Measurements from ENCODE around the gene LRMDA. TPM values are rescaled to one million over a fixed set of nuclear protein-coding genes. Genes with fewer than 3 reads are reported as not detected.

Gene LRMDA
- total and polyA plus RNA-seq, 2 of the 13 experiments (the other 11 are each of a cell fraction or from before 2014, with no cell fraction given): 13.4 to 22.0 TPM

GRCh38 chr10:76036111-76036940, 604.9 kb downstream of the LRMDA start (continued):
- TF ChIP-seq ZBTB38 (CRISPR knock-in tag; IDR thresholded peaks at IDR 0.05): peak; percentile 96
- TF ChIP-seq CAMTA2 (CRISPR knock-in tag; IDR thresholded peaks at IDR 0.05; ENCODE audit: borderline replicate concordance): peak; percentile 40; the same call in 1 of the 2 replicates
- TF ChIP-seq ZNF331 (CRISPR knock-in tag; IDR thresholded peaks at IDR 0.05): peak; percentile 65; the same call in 1 of the 2 replicates
- peak; percentile 31; the same call in 1 of the 2 replicates for TF ChIP-seq BRD4 (CRISPR knock-in tag; IDR thresholded peaks at IDR 0.05)
- peak; percentile 79 for TF ChIP-seq RAD21 (CRISPR knock-in tag; IDR thresholded peaks at IDR 0.05)
- TF ChIP-seq ISL2 (CRISPR knock-in tag; IDR thresholded peaks at IDR 0.05): peak; percentile 37; the same call in 1 of the 2 replicates
- TF ChIP-seq CTCF (CRISPR knock-in tag; IDR thresholded peaks at IDR 0.05): peak; percentile 85
- TF ChIP-seq RCOR2 (CRISPR knock-in tag; IDR thresholded peaks at IDR 0.05): 0 out of 2 replicates have a peak, but pooled peaks have one; percentile 9
- 0 out of 2 replicates have a peak, but pooled peaks have one; percentile 23 for TF ChIP-seq HDAC2 (CRISPR knock-in tag; IDR thresholded peaks at IDR 0.05)
- 0 out of 2 replicates have a peak, but pooled peaks have one; percentile 16 for TF ChIP-seq ELF1 (CRISPR knock-in tag; IDR thresholded peaks at IDR 0.05)
- peak; percentile 42; the same call in 1 of the 2 replicates for TF ChIP-seq ZNF609 (CRISPR knock-in tag; IDR thresholded peaks at IDR 0.05; ENCODE audit: borderline replicate concordance)
- peak; percentile 62 for TF ChIP-seq MED1 (CRISPR knock-in tag; IDR thresholded peaks at IDR 0.05)
- TF ChIP-seq ZNF761 (CRISPR knock-in tag; conservative IDR thresholded peaks at IDR 0.05): no peak
- no peak for TF ChIP-seq TEF (CRISPR knock-in tag; IDR thresholded peaks at IDR 0.05)
- 0 out of 2 replicates have a peak, but pooled peaks have one; percentile 44 for TF ChIP-seq ERF (CRISPR knock-in tag; IDR thresholded peaks at IDR 0.05)
- no peak for TF ChIP-seq ZNF326 (CRISPR knock-in tag; IDR thresholded peaks at IDR 0.05; ENCODE audit: borderline replicate concordance)
- no peak for TF ChIP-seq NR2F2 (IDR thresholded peaks at IDR 0.05; ENCODE audit: borderline replicate concordance, low read depth)

All from HepG2 (cell line).